ENCODE measurements around the gene NOC2L. TPM values are rescaled to one million over a fixed set of nuclear protein-coding genes. Genes with fewer than 3 reads are reported as not detected.
A peak's percentile ranks its signal among the peaks of the same experiment; 100 is the strongest.

The NOC2L gene
- total RNA-seq, 1 donor from 2014 or later, result 90.3 TPM

DNA sequence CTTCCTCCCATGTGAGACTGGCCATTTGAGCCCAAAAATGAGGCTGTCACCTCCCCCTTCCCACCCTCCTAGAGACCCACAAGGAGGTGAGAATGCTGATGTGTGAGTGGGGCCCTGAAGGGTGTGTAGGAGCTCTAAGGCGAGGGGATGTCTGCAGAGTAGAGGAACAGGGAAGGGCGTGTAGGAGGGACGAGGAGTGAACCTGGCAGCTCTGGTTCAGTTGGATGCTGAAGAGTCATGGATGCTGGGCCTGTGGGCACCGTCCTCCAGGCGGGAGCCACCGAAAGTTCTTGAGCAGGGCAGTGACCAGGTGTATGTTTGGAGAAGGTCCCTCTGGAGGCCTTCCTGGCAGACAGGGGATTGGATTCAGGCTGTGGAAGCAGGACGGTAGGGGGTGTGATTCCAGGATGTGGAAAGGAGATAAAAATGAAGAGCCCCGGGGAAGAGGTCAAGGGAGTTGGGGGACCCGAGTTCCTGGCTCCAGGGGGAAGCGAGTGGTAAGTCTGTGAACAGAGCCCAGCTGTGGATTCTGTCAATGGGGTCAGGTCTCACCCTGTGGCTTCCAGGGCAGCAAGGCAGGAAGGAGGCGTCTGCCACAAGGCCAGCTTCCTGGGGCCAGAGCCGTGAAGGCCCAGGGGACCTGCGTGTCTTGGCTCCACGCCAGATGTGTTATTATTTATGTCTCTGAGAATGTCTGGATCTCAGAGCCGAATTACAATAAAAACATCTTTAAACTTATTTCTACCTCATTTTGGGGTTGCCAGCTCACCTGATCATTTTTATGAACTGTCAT, 27.5 kb downstream of the NOC2L start:
- Mint-ChIP-seq H3K36me3 (ENCODE audit: unreplicated experiment) (no peaks in the 10 kb centered on the region), H3K27me3 (ENCODE audit: unreplicated experiment) (peaks cover 4% of the 10 kb centered on the region), H3K4me1 (ENCODE audit: low read depth, unreplicated experiment) (peaks cover 24% of the 10 kb centered on the region), H3K9me3 (ENCODE audit: unreplicated experiment) (peaks cover 8% of the 10 kb centered on the region), H3K27ac (ENCODE audit: unreplicated experiment) (peak overlapping the region; percentile 87), H3K4me3 (ENCODE audit: unreplicated experiment) (peak overlapping the region; percentile 67)
- no peak for DNase-seq
- TF ChIP-seq, protein P1, sequence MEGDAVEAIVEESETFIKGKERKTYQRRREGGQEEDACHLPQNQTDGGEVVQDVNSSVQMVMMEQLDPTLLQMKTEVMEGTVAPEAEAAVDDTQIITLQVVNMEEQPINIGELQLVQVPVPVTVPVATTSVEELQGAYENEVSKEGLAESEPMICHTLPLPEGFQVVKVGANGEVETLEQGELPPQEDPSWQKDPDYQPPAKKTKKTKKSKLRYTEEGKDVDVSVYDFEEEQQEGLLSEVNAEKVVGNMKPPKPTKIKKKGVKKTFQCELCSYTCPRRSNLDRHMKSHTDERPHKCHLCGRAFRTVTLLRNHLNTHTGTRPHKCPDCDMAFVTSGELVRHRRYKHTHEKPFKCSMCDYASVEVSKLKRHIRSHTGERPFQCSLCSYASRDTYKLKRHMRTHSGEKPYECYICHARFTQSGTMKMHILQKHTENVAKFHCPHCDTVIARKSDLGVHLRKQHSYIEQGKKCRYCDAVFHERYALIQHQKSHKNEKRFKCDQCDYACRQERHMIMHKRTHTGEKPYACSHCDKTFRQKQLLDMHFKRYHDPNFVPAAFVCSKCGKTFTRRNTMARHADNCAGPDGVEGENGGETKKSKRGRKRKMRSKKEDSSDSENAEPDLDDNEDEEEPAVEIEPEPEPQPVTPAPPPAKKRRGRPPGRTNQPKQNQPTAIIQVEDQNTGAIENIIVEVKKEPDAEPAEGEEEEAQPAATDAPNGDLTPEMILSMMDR (IDR thresholded peaks at IDR 0.05; ENCODE audit: partially characterized antibody, unreplicated experiment), result no peak

- Mint-ChIP-seq H3K4me3 (ENCODE audit: unreplicated experiment) (no peak overlapping the region), H3K4me1 (ENCODE audit: low read depth, unreplicated experiment) (peaks cover 28% of the 10 kb centered on the region), H3K9me3 (ENCODE audit: unreplicated experiment) (peaks cover 8% of the 10 kb centered on the region), H3K36me3 (ENCODE audit: unreplicated experiment) (no peaks in the 10 kb centered on the region), H3K27me3 (ENCODE audit: unreplicated experiment) (peaks cover 9% of the 10 kb centered on the region), H3K27ac (ENCODE audit: unreplicated experiment) (no peak overlapping the region)
- TF ChIP-seq, protein P1 (IDR thresholded peaks at IDR 0.05; ENCODE audit: partially characterized antibody, unreplicated experiment), result no peak
- no peak for DNase-seq
Observed at GRCh38 chr1:930633-931138, 28.4 kb downstream of the NOC2L start.

DNA sequence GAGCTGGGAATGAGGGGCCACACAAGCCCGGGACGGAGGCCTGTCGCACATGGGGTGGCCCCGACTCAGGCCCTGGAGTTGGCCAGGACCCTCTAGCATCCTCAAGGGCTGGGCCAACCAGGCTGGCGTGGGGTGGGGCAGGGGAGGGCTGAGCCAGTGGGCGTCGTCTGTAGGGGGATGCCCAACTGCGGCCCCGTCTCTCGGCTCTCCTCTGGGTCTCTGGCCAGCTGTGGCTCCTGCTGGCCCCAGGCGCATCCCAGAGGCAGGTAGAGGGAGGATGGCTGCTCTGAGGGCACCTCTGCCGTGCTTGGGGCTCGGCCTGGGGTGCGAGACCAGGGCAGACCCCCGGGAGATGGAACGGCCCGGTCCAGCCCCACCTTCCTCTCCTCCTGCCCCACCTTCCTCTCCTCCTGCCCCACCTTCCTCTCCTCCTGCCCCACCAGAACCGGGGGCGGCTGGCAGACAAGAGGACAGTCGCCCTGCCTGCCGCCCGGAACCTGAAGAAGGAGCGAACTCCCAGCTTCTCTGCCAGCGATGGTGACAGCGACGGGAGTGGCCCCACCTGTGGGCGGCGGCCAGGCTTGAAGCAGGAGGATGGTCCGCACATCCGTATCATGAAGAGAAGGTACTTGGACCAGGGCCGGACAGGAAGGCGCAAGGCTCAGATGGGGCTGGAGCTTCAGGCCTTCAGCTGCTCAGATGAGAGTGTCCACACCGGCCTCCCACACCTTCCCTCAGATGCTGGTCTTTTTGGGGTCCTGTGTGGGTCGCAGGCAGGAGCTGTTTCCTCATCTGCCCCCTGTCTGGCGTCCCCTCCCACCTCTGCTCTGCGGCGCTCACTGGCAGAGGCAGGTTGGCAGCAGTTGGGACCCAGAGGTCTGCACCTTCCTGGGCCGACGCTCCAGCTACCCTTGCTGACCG, 29.1 kb downstream of the NOC2L start:
- TF ChIP-seq, protein P1 (IDR thresholded peaks at IDR 0.05; ENCODE audit: partially characterized antibody, unreplicated experiment), result no peak
- H3K4me1 Mint-ChIP-seq (ENCODE audit: low read depth, unreplicated experiment), result peaks cover 24% of the 10 kb centered on the region
- peaks cover 9% of the 10 kb centered on the region for H3K27me3 Mint-ChIP-seq (ENCODE audit: unreplicated experiment)

GRCh38 chr1:928825-929661, 30.0 kb downstream of the NOC2L start:
- no peak overlapping the region for H3K27ac Mint-ChIP-seq (ENCODE audit: unreplicated experiment)
- H3K27me3 Mint-ChIP-seq (ENCODE audit: unreplicated experiment), result peaks cover 7% of the 10 kb centered on the region
- no peak for DNase-seq
- peaks cover 6% of the 10 kb centered on the region for H3K9me3 Mint-ChIP-seq (ENCODE audit: unreplicated experiment)
- TF ChIP-seq, protein P1 (IDR thresholded peaks at IDR 0.05; ENCODE audit: partially characterized antibody, unreplicated experiment), result no peak
- no peaks in the 10 kb centered on the region for H3K36me3 Mint-ChIP-seq (ENCODE audit: unreplicated experiment)
- H3K4me3 Mint-ChIP-seq (ENCODE audit: unreplicated experiment), result no peak overlapping the region
- H3K4me1 Mint-ChIP-seq (ENCODE audit: low read depth, unreplicated experiment), result peaks cover 22% of the 10 kb centered on the region

More for the DNA sequence above, 29.1 kb downstream of the NOC2L start:
- DNase-seq, result no peak
- H3K4me3 Mint-ChIP-seq (ENCODE audit: unreplicated experiment), result no peak overlapping the region
- H3K9me3 Mint-ChIP-seq (ENCODE audit: unreplicated experiment), result peaks cover 7% of the 10 kb centered on the region
- no peak overlapping the region for H3K27ac Mint-ChIP-seq (ENCODE audit: unreplicated experiment)
- no peaks in the 10 kb centered on the region for H3K36me3 Mint-ChIP-seq (ENCODE audit: unreplicated experiment)
